ENCODE results near the gene PTEN.
"Not testable (repeated sequence)": the region's sequence is repeated elsewhere in the genome, so short reads cannot be mapped to it uniquely, and the experiment has no call there.

Gene PTEN

DNA sequence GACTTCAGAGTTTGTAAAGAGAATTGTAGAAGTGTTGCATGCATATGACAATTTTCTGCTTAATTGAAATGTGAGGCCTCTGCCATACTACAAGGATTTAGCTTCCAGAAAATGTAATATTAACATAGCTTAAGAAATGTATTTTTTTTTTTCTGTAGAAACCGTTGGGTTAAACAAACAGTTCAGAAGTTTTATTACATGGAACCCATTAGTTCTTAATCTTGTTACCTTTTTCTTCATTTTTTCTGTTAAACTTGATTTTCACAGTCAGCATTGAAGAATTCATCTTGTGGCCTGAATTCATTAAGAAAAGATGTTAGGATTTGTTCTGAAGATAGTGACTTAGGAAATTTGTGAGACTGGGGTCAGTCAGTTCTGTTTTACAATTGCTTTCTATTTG lies 4.9 kb downstream of the PTEN start:
- Histone ChIP-seq H3K27me3 (ENCODE audit: low read depth, low read length) (no peaks in the 10 kb centered on the region), H3K4me1 (ENCODE audit: low read length) (peaks cover 21% of the 10 kb centered on the region), H2AFZ (ENCODE audit: low read depth, low read length) (no peak overlapping the region), H3K36me3 (replicated peaks; ENCODE audit: low read depth, low read length) (peaks cover 16% of the 10 kb centered on the region), H3K4me3 (ENCODE audit: low read length) (peak overlapping the region; percentile 2; the same call in 1 of the 2 replicates), H3K27ac (ENCODE audit: low read length) (no peak overlapping the region), H3K79me2 (ENCODE audit: low read length) (peaks cover 98% of the 10 kb centered on the region), H4K20me1 (ENCODE audit: insufficient read depth, low read length) (peaks cover 76% of the 10 kb centered on the region), H3K9me3 (ENCODE audit: insufficient read depth, low read length) (no peaks in the 10 kb centered on the region), H3K9ac (ENCODE audit: low read length) (no peak overlapping the region), H3K4me2 (ENCODE audit: low read length) (peak overlapping the region; percentile 85)
- no peak for TF ChIP-seq EZH2phosphoT487 (IDR thresholded peaks at IDR 0.05; ENCODE audit: low read depth)
- TF ChIP-seq, protein P1, sequence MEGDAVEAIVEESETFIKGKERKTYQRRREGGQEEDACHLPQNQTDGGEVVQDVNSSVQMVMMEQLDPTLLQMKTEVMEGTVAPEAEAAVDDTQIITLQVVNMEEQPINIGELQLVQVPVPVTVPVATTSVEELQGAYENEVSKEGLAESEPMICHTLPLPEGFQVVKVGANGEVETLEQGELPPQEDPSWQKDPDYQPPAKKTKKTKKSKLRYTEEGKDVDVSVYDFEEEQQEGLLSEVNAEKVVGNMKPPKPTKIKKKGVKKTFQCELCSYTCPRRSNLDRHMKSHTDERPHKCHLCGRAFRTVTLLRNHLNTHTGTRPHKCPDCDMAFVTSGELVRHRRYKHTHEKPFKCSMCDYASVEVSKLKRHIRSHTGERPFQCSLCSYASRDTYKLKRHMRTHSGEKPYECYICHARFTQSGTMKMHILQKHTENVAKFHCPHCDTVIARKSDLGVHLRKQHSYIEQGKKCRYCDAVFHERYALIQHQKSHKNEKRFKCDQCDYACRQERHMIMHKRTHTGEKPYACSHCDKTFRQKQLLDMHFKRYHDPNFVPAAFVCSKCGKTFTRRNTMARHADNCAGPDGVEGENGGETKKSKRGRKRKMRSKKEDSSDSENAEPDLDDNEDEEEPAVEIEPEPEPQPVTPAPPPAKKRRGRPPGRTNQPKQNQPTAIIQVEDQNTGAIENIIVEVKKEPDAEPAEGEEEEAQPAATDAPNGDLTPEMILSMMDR (IDR thresholded peaks at IDR 0.05; ENCODE audit: low read depth, low read length) = no peak

DNA sequence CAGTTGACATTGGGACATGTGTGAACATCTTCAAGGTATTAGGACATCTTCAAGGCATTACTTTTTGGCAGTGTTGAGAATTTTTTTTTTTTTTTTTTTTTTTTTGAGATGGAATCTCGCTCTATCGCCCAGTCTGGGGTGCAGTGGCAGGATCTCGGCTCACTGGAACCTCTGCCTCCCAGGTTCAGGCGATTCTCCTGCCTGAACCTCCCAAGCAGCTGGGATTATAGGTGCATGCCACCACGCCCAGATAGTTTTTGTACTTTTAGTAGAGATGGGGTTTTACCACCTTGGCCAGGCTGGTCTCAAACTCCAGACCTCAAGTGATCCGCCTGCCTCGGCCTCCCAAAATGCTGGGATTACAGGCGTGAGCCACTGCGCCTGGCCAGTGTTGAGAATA lies 5.7 kb downstream of the PTEN start:
- not testable (repeated sequence) for H2AFZ ChIP-seq (ENCODE audit: low read depth, low read length); H3K4me2 ChIP-seq (ENCODE audit: low read length); H3K4me3 ChIP-seq (ENCODE audit: low read length); H3K27me3 ChIP-seq (ENCODE audit: low read depth, low read length); H3K9me3 ChIP-seq (ENCODE audit: insufficient read depth, low read length); H3K9ac ChIP-seq (ENCODE audit: low read length); H3K27ac ChIP-seq (ENCODE audit: low read length)
- peaks cover 16% of the 10 kb centered on the region for H3K36me3 ChIP-seq (replicated peaks; ENCODE audit: low read depth, low read length)
- peaks cover 21% of the 10 kb centered on the region for H3K4me1 ChIP-seq (ENCODE audit: low read length)
- H3K79me2 ChIP-seq (ENCODE audit: low read length) = peaks cover 100% of the 10 kb centered on the region
- peaks cover 84% of the 10 kb centered on the region for H4K20me1 ChIP-seq (ENCODE audit: insufficient read depth, low read length)

DNA sequence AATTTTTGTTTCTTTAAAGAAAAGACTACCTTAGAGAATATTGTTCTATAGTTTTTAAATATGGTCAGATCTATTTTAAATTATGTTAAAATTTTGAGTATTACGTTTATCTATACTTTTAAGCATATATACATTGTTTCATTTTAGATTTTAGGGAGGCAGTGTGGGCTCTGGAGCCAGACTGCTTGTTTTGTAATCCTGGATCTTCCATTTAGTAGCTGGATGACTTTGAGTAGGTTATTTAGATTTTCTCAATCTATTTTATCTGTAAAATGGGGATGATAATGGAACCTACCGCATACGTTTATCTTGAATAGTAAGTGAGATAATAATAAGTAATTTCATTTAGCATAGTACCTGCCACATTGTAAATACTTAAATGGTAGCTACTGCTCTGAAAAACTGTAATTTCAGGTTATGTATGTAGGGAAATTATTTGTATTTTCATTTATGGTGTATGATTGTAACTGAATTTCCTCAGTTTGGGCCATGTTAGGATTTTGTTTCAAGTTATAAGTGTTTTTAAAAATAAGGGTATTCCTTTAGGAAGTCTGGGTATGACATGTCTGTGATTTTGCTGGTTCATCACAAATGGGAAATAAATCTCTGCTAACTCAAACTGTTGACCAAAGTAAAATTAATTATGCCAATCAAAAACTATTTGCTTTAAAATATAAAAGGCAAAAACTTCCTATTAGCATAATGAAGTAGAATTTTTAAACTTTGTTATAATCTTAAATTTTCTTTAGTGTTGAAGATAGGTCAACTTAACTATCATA lies 6.5 kb downstream of the PTEN start:
- H3K36me3 ChIP-seq (replicated peaks; ENCODE audit: low read depth, low read length) = peaks cover 18% of the 10 kb centered on the region
- peaks cover 100% of the 10 kb centered on the region for H3K79me2 ChIP-seq (ENCODE audit: low read length)
- no peak for TF ChIP-seq EZH2phosphoT487 (IDR thresholded peaks at IDR 0.05; ENCODE audit: low read depth)
- TF ChIP-seq, protein P1 (IDR thresholded peaks at IDR 0.05; ENCODE audit: low read depth, low read length) = no peak
- peaks cover 92% of the 10 kb centered on the region for H4K20me1 ChIP-seq (ENCODE audit: insufficient read depth, low read length)
- H3K4me2 ChIP-seq (ENCODE audit: low read length) = no peak overlapping the region
- H2AFZ ChIP-seq (ENCODE audit: low read depth, low read length) = no peak overlapping the region
- H3K9ac ChIP-seq (ENCODE audit: low read length) = no peak overlapping the region
- no peaks in the 10 kb centered on the region for H3K27me3 ChIP-seq (ENCODE audit: low read depth, low read length)
- no peak overlapping the region for H3K4me3 ChIP-seq (ENCODE audit: low read length)
- H3K9me3 ChIP-seq (ENCODE audit: insufficient read depth, low read length) = no peaks in the 10 kb centered on the region
- no peak overlapping the region for H3K27ac ChIP-seq (ENCODE audit: low read length)
- peaks cover 26% of the 10 kb centered on the region for H3K4me1 ChIP-seq (ENCODE audit: low read length)

DNA sequence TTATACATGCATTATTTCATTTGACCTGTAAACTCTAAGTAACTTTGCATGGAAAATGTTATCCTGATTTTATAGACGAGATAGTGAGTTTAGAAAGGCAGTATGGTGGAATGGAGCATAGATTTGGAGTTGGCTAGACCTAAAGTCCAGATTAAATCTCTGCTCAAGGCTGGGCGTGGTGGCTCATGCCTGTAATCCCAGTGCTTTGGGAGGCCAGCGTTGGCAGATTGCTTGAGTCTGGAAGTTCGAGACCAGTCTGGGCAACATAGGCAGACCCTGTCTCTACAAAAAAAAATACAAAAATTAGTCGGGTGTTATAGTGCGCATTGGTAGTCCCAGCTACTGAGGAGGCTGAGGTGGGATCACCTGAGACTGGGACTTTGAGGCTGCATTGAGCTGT lies 9.4 kb downstream of the PTEN start:
- no peak overlapping the region for H3K27ac ChIP-seq (ENCODE audit: low read length)
- H2AFZ ChIP-seq (ENCODE audit: low read depth, low read length) = no peak overlapping the region
- H3K9ac ChIP-seq (ENCODE audit: low read length) = no peak overlapping the region
- H3K27me3 ChIP-seq (ENCODE audit: low read depth, low read length) = no peaks in the 10 kb centered on the region
- H3K36me3 ChIP-seq (replicated peaks; ENCODE audit: low read depth, low read length) = peaks cover 11% of the 10 kb centered on the region
- H3K4me2 ChIP-seq (ENCODE audit: low read length) = no peak overlapping the region
- no peak for TF ChIP-seq EZH2phosphoT487 (IDR thresholded peaks at IDR 0.05; ENCODE audit: low read depth)
- TF ChIP-seq, protein P1 (IDR thresholded peaks at IDR 0.05; ENCODE audit: low read depth, low read length) = no peak
- H4K20me1 ChIP-seq (ENCODE audit: insufficient read depth, low read length) = peaks cover 70% of the 10 kb centered on the region
- no peak overlapping the region for H3K4me3 ChIP-seq (ENCODE audit: low read length)
- no peaks in the 10 kb centered on the region for H3K9me3 ChIP-seq (ENCODE audit: insufficient read depth, low read length)
- H3K4me1 ChIP-seq (ENCODE audit: low read length) = peaks cover 17% of the 10 kb centered on the region
- H3K79me2 ChIP-seq (ENCODE audit: low read length) = peaks cover 90% of the 10 kb centered on the region
